Measurements from ENCODE around the gene CFAP251. TPM values are rescaled to one million over a fixed set of nuclear protein-coding genes. Genes with fewer than 3 reads are reported as not detected.
A peak's percentile ranks its signal among the peaks of the same experiment; 100 is the strongest.

The CFAP251 gene
- total and polyA plus RNA-seq, 2 donors: 0.52 to 3.0 TPM

- 88% methylated on average over 17 of the region's 17 CpGs for WGBS
- Histone ChIP-seq H3K27ac (ENCODE audit: low read depth) (no peak overlapping the region), H3K4me1 (ENCODE audit: insufficient read depth) (peaks cover 2% of the 10 kb centered on the region), H3K36me3 (ENCODE audit: insufficient read depth) (no peaks in the 10 kb centered on the region), H3K4me3 (ENCODE audit: low read depth, low read length) (no peak overlapping the region)
- DNase-seq (ENCODE audit: extremely low spot score): no peak
Measured at GRCh38 chr12:122001466-122002209, 83.2 kb downstream of the CFAP251 start.

GRCh38 chr12:122003651-122004611 is 85.5 kb downstream of the CFAP251 start:
- Histone ChIP-seq H3K4me1 (ENCODE audit: insufficient read depth) (peaks cover 2% of the 10 kb centered on the region), H3K4me3 (ENCODE audit: low read depth, low read length) (no peak overlapping the region), H3K27ac (ENCODE audit: low read depth) (peak overlapping the region; percentile 54), H3K36me3 (ENCODE audit: insufficient read depth) (no peaks in the 10 kb centered on the region)
- DNase-seq (ENCODE audit: extremely low spot score): no peak
- 52% methylated on average over 28 of the region's 28 CpGs for WGBS

DNA sequence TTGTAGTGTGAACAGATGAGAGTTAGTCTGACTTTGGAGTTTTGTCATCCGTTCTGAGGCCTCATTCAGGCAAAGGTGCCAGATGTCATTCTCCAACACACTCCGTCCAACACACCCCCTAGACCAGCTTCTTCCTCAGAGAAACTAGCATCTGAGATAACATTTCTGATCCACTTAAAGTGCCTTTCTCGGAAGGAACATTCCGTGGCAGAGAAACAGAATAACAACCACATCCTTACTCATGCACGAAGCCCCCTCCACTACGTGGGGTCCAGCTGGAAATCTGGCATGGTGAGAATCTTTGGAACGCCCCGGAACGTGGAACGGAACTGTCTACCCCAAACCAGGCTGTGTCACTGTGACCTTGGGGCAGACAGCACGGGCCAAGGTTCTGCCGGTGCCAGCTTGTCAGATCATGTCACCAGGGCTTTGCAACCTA is 86.3 kb downstream of the CFAP251 start:
- no peak for DNase-seq (ENCODE audit: extremely low spot score)
- H3K4me1 ChIP-seq (ENCODE audit: insufficient read depth): peaks cover 2% of the 10 kb centered on the region
- no peaks in the 10 kb centered on the region for H3K36me3 ChIP-seq (ENCODE audit: insufficient read depth)
- WGBS: 44% methylated on average over 12 of the region's 12 CpGs
- H3K4me3 ChIP-seq (ENCODE audit: low read depth, low read length): no peak overlapping the region
- H3K27ac ChIP-seq (ENCODE audit: low read depth): peak overlapping the region; percentile 54

DNA sequence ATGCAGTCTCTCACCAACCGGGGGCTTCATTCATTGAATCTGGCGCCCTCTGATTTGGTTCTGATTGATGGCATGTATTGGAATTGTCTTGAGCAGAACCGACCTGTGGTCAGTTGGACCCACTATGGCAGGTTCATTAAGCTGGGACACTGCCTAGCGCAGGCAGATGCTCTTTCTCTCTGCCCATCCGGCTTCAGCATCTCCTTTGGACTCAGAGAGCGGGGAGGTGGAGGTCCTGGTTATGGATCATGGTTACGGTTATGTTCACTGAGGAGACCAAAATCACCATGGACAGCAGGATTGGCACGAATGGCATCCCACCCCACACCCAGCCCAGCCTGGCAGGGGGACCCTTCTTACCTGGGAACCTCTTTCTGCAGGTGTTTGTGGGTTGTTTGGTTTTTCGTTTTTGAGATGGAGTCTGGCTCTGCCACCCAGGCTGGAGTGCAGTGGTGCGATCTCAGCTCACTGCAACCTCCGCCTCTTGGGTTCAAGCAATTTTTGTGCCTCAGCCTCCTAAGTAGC is 86.9 kb downstream of the CFAP251 start:
- Histone ChIP-seq H3K4me1 (ENCODE audit: insufficient read depth) (peaks cover 2% of the 10 kb centered on the region), H3K4me3 (ENCODE audit: low read depth, low read length) (no peak overlapping the region), H3K27ac (ENCODE audit: low read depth) (peak overlapping the region; percentile 0), H3K36me3 (ENCODE audit: insufficient read depth) (no peaks in the 10 kb centered on the region)
- no peak for DNase-seq (ENCODE audit: extremely low spot score)
- WGBS: 88% methylated on average over 11 of the region's 11 CpGs

GRCh38 chr12:122006186-122006926 is 88.0 kb downstream of the CFAP251 start:
- no peak overlapping the region for H3K27ac ChIP-seq (ENCODE audit: low read depth)
- DNase-seq (ENCODE audit: extremely low spot score): no peak
- H3K36me3 ChIP-seq (ENCODE audit: insufficient read depth): no peaks in the 10 kb centered on the region
- 88% methylated on average over 24 of the region's 24 CpGs for WGBS
- peaks cover 2% of the 10 kb centered on the region for H3K4me1 ChIP-seq (ENCODE audit: insufficient read depth)
- H3K4me3 ChIP-seq (ENCODE audit: low read depth, low read length): no peak overlapping the region

GRCh38 chr12:122009741-122010140 is 91.3 kb downstream of the CFAP251 start:
- Histone ChIP-seq H3K4me3 (ENCODE audit: low read depth, low read length) (no peak overlapping the region), H3K36me3 (ENCODE audit: insufficient read depth) (no peaks in the 10 kb centered on the region), H3K4me1 (ENCODE audit: insufficient read depth) (no peaks in the 10 kb centered on the region), H3K27ac (ENCODE audit: low read depth) (no peak overlapping the region)
- WGBS: 84% methylated on average over 9 of the region's 9 CpGs
- no peak for DNase-seq (ENCODE audit: extremely low spot score)

DNA sequence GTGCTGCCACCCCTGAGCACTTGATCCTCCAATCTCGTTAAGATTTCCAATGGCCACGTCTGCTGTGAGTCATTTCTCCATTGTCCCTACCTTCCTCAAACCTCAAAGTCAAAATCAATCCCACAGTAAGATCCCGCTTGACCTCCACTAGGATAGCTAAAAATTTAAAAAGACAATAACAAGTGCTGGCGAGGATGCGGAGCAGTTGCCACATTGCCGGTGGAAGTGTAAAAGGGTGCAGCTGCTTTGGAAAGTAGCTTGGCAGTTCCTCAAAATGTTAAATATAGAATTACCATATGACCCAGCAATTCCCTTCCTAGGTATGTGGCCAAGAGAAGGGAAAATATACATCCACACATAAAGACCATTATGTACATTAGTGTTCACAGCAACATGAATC is 93.8 kb downstream of the CFAP251 start:
- no peaks in the 10 kb centered on the region for H3K36me3 ChIP-seq (ENCODE audit: insufficient read depth)
- H3K27ac ChIP-seq (ENCODE audit: low read depth): no peak overlapping the region
- H3K4me3 ChIP-seq (ENCODE audit: low read depth, low read length): no peak overlapping the region
- DNase-seq (ENCODE audit: extremely low spot score): no peak
- no peaks in the 10 kb centered on the region for H3K4me1 ChIP-seq (ENCODE audit: insufficient read depth)
- WGBS: 90% methylated on average over 6 of the region's 6 CpGs

- WGBS: 92% methylated on average over 4 of the region's 4 CpGs
- DNase-seq (ENCODE audit: extremely low spot score): no peak
- Histone ChIP-seq H3K27ac (ENCODE audit: low read depth) (no peak overlapping the region), H3K4me1 (ENCODE audit: insufficient read depth) (no peaks in the 10 kb centered on the region), H3K4me3 (ENCODE audit: low read depth, low read length) (no peak overlapping the region), H3K36me3 (ENCODE audit: insufficient read depth) (no peaks in the 10 kb centered on the region)
Measured at GRCh38 chr12:122013136-122013535, 94.7 kb downstream of the CFAP251 start.

DNA sequence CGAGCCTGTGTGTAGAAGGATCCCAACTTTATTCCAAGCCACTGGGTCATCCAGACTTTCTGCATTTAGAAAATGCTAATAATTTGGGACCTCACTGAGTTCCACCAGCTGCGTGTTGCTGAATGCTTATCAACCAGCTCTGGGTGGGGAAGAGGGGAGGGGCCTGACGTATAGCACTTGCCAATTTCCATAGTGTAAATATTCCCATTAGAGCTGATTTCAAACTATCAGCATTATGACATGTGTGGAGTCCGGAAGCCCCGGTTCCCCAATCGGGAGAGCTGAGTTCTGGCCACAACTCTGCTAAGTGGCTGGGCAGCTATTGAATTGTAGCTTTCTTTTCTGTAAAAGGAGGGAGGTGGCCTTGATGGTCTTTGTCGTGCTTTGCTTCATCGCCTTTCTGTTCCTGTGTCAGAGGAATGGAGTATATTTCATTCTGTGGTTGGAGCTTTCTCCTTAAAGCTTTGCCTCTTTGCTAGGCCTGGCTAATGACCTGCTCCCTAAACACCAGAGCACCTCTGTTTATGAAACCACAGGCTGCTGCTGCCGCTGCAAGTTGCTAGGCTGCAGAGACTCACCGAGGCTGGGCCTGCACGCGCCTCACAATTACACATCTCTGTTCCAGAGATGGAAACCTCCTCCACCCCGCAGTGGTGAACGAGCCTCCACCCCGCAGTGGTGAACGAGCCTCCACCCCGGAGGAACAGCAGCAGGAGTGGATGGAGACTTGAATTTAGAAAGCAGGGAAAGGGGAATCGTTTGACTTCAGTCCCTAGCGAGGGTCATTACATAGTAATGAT is 95.6 kb downstream of the CFAP251 start:
- no peak overlapping the region for H3K4me3 ChIP-seq (ENCODE audit: low read depth, low read length)
- H3K4me1 ChIP-seq (ENCODE audit: insufficient read depth): no peaks in the 10 kb centered on the region
- H3K27ac ChIP-seq (ENCODE audit: low read depth): no peak overlapping the region
- H3K36me3 ChIP-seq (ENCODE audit: insufficient read depth): no peaks in the 10 kb centered on the region
- DNase-seq (ENCODE audit: extremely low spot score): no peak
- 75% methylated on average over 19 of the region's 19 CpGs for WGBS

GRCh38 chr12:122014781-122015180 is 96.4 kb downstream of the CFAP251 start:
- Histone ChIP-seq H3K27ac (ENCODE audit: low read depth) (no peak overlapping the region), H3K4me3 (ENCODE audit: low read depth, low read length) (no peak overlapping the region), H3K36me3 (ENCODE audit: insufficient read depth) (no peaks in the 10 kb centered on the region), H3K4me1 (ENCODE audit: insufficient read depth) (no peaks in the 10 kb centered on the region)
- DNase-seq (ENCODE audit: extremely low spot score): no peak
- 94% methylated on average over 5 of the region's 5 CpGs for WGBS

- H3K36me3 ChIP-seq (ENCODE audit: insufficient read depth): no peaks in the 10 kb centered on the region
- no peak overlapping the region for H3K27ac ChIP-seq (ENCODE audit: low read depth)
- H3K4me3 ChIP-seq (ENCODE audit: low read depth, low read length): no peak overlapping the region
- no peaks in the 10 kb centered on the region for H3K4me1 ChIP-seq (ENCODE audit: insufficient read depth)
- DNase-seq (ENCODE audit: extremely low spot score): no peak
Measured at GRCh38 chr12:122018457-122018856, 100.1 kb downstream of the CFAP251 start.

GRCh38 chr12:122018937-122019336 is 100.5 kb downstream of the CFAP251 start:
- no peaks in the 10 kb centered on the region for H3K36me3 ChIP-seq (ENCODE audit: insufficient read depth)
- H3K4me3 ChIP-seq (ENCODE audit: low read depth, low read length): no peak overlapping the region
- no peaks in the 10 kb centered on the region for H3K4me1 ChIP-seq (ENCODE audit: insufficient read depth)
- no peak overlapping the region for H3K27ac ChIP-seq (ENCODE audit: low read depth)
- 93% methylated on average over 4 of the region's 4 CpGs for WGBS
- no peak for DNase-seq (ENCODE audit: extremely low spot score)

DNA sequence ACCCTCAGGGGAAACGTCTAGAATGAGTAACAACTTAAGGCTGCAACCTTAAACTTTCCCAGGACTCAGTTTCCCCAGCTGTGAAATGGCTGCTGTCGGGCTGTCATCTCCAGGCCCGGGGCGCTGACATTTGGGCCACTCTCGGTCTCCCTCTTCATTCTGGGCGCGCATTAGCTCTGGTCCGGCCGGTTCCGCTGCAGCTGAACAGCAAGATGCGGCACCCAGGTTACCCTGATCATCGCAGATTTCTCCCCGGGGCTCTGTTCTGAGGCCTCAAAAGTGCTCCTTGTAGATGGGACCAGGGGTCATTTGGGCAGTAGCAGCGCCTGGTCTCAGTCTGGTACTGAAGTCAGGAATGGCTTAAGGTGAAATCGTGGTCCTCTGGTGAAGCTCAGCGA is 102.4 kb downstream of the CFAP251 start:
- no peaks in the 10 kb centered on the region for H3K4me1 ChIP-seq (ENCODE audit: insufficient read depth)
- WGBS: 54% methylated on average over 16 of the region's 16 CpGs
- DNase-seq (ENCODE audit: extremely low spot score): no peak
- H3K4me3 ChIP-seq (ENCODE audit: low read depth, low read length): no peak overlapping the region
- H3K36me3 ChIP-seq (ENCODE audit: insufficient read depth): no peaks in the 10 kb centered on the region
- H3K27ac ChIP-seq (ENCODE audit: low read depth): no peak overlapping the region
